Mesendoderm (in vitro differentiated cells): Measurements from ENCODE around the gene ALDH9A1.
"Not testable (repeated sequence)": the region's sequence is repeated elsewhere in the genome, so short reads cannot be mapped to it uniquely, and the experiment has no call there.

Experiments
- DNase-seq: peaks from one replicate; pipeline ENCODE4 v3.0.0; 2013
- H2AK5ac ChIP-seq: 2 replicates; pipeline ENCODE4 v1.6.1; 2013; ENCODE audit warnings: low read length, inconsistent platforms
- H2BK120ac ChIP-seq: 2 replicates; pipeline ENCODE4 v1.6.1; 2013; ENCODE audit warnings: low read depth, mild to moderate bottlenecking, low read length, moderate library complexity, mixed read lengths
- H2BK15ac ChIP-seq: replicated peaks from 2 replicates; pipeline ENCODE4 v1.6.1; 2013; ENCODE audit warnings: low read depth, mild to moderate bottlenecking, moderate library complexity
- H2BK5ac ChIP-seq: 2 replicates; pipeline ENCODE4 v1.6.1; 2013; ENCODE audit warnings: low read length, inconsistent platforms
- H3K18ac ChIP-seq: 2 replicates; pipeline ENCODE4 v1.6.1; 2013; ENCODE audit warnings: mild to moderate bottlenecking, low read length, mixed read lengths
- H3K23ac ChIP-seq: one replicate; pipeline ENCODE4 v1.6.1; 2013; ENCODE audit warnings: low read length
- H3K27ac ChIP-seq: 2 replicates; pipeline ENCODE4 v1.5.1; 2013; ENCODE audit warnings: low read depth, mild to moderate bottlenecking, inconsistent platforms, low read length, moderate library complexity
- H3K27me3 ChIP-seq: 2 replicates; pipeline ENCODE4 v1.6.1; 2013; ENCODE audit warnings: low read length, control low read depth, mild to moderate bottlenecking, inconsistent platforms; ENCODE audit not compliant: insufficient read depth, poor library complexity
- H3K36me3 ChIP-seq: 2 replicates; pipeline ENCODE4 v1.6.1; 2013; ENCODE audit warnings: low read length, inconsistent platforms; ENCODE audit not compliant: control insufficient read depth, insufficient read depth
- H3K4ac ChIP-seq: one replicate; pipeline ENCODE4 v1.6.1; 2013; ENCODE audit warnings: low read depth, mild to moderate bottlenecking, low read length, moderate library complexity
- H3K4me1 ChIP-seq: 2 replicates; pipeline ENCODE4 v1.6.1; 2013; ENCODE audit warnings: low read depth, low read length, inconsistent platforms; ENCODE audit not compliant: control insufficient read depth
- H3K4me2 ChIP-seq: 2 replicates; pipeline ENCODE4 v1.6.1; 2013; ENCODE audit warnings: low read length
- H3K4me3 ChIP-seq: 2 replicates; pipeline ENCODE4 v1.5.1; 2013; ENCODE audit warnings: mild to moderate bottlenecking, low read length
- H3K56ac ChIP-seq: one replicate; pipeline ENCODE4 v1.6.1; 2013; ENCODE audit warnings: low read length
- H3K79me1 ChIP-seq: 2 replicates; pipeline ENCODE4 v1.6.1; 2013; ENCODE audit warnings: low read length, inconsistent platforms
- H3K79me2 ChIP-seq: 2 replicates; pipeline ENCODE4 v1.6.1; 2013; ENCODE audit warnings: mild to moderate bottlenecking, low read length; ENCODE audit not compliant: control insufficient read depth, insufficient read depth
- H3K9ac ChIP-seq: 2 replicates; pipeline ENCODE4 v1.6.1; 2013; ENCODE audit warnings: low read length, inconsistent platforms
- H4K5ac ChIP-seq: one replicate; pipeline ENCODE4 v1.6.1; 2013; ENCODE audit warnings: low read length
- H4K8ac ChIP-seq: one replicate; pipeline ENCODE4 v1.6.1; 2013; ENCODE audit warnings: low read depth, mild to moderate bottlenecking, control low read depth, low read length, moderate library complexity
- WGBS: extraction: QIAGEN DNeasy Blood & Tissue Kit; methylation state at CpG from one replicate; pipeline ENCODE4 v1.1.7; 2013; ENCODE audit warnings: low lambda C conversion rate, missing lambda C conversion rate; ENCODE audit not compliant: insufficient coverage; ENCODE audit errors: extremely low coverage; 5-methylcytosine and 5-hydroxymethylcytosine counted together

Gene ALDH9A1

DNA sequence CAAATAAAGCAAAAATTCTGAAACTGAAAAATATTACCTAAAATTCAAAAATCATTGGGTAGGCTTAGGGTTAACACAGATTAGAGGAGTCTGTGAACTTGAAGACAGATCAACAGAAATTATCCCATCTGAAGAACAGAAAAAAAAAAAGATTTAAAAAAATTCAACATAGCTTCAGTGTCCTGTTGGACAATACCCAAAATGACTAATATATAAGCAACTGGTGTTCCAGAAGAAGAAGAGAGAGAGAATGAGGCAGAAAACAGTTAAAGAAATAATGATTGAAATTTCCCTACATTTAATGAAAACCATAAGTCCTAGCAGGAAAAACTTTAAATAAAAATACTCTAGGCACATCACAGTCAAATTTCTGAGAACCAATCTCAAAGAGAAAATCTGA, 38.8 kb upstream of the ALDH9A1 start:
- no peaks in the 10 kb centered on the region for H3K79me1 ChIP-seq
- H3K4me2 ChIP-seq: no peak overlapping the region
- no peak overlapping the region for H3K4ac ChIP-seq
- no peak overlapping the region for H3K9ac ChIP-seq
- H3K56ac ChIP-seq: no peak overlapping the region
- no peak overlapping the region for H3K23ac ChIP-seq
- H2BK120ac ChIP-seq: no peak overlapping the region
- no peak overlapping the region for H3K18ac ChIP-seq
- H3K36me3 ChIP-seq: no peaks in the 10 kb centered on the region
- no peak overlapping the region for H2AK5ac ChIP-seq
- H3K4me1 ChIP-seq: no peaks in the 10 kb centered on the region
- H3K27ac ChIP-seq: no peak overlapping the region
- no peaks in the 10 kb centered on the region for H3K27me3 ChIP-seq
- no peak overlapping the region for H4K5ac ChIP-seq
- H4K8ac ChIP-seq: no peak overlapping the region
- no peak overlapping the region for H3K4me3 ChIP-seq
- no peak overlapping the region for H2BK5ac ChIP-seq
- H3K79me2 ChIP-seq: no peaks in the 10 kb centered on the region
- H2BK15ac ChIP-seq: no peak overlapping the region
- no peak for DNase-seq

DNA sequence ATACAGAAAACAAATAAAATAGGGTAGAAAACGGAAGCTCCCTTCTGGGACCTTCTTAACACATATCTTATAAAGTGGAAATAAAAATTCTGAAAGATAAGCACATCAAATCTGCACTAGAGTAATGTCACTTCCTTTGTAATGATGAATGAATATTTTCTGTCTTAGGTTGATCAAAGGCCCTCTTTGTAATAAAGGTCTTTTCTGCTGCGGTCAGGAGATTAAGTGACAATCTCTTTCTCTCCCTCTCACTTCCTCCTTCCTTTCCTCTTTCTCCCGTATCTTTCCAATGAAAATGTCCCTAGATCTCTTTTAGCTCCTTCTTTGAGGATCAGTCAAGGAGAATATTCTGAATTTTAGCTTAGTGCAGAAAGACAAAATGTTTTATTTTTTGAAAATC, 36.5 kb upstream of the ALDH9A1 start:
- no peak overlapping the region for H3K23ac ChIP-seq
- no peak overlapping the region for H3K4me2 ChIP-seq
- H4K8ac ChIP-seq: no peak overlapping the region
- no peak overlapping the region for H3K27ac ChIP-seq
- no peak overlapping the region for H3K9ac ChIP-seq
- no peaks in the 10 kb centered on the region for H3K36me3 ChIP-seq
- DNase-seq: no peak
- no peak overlapping the region for H2BK5ac ChIP-seq
- no peak overlapping the region for H3K4ac ChIP-seq
- H3K27me3 ChIP-seq: no peaks in the 10 kb centered on the region
- no peak overlapping the region for H2BK15ac ChIP-seq
- no peak overlapping the region for H4K5ac ChIP-seq
- H2BK120ac ChIP-seq: no peak overlapping the region
- H3K4me1 ChIP-seq: no peaks in the 10 kb centered on the region
- no peak overlapping the region for H3K18ac ChIP-seq
- H2AK5ac ChIP-seq: no peak overlapping the region
- WGBS: no CpG with 5 or more reads among the region's 3 CpGs
- H3K79me2 ChIP-seq: no peaks in the 10 kb centered on the region
- no peaks in the 10 kb centered on the region for H3K79me1 ChIP-seq
- no peak overlapping the region for H3K4me3 ChIP-seq
- H3K56ac ChIP-seq: no peak overlapping the region

DNA sequence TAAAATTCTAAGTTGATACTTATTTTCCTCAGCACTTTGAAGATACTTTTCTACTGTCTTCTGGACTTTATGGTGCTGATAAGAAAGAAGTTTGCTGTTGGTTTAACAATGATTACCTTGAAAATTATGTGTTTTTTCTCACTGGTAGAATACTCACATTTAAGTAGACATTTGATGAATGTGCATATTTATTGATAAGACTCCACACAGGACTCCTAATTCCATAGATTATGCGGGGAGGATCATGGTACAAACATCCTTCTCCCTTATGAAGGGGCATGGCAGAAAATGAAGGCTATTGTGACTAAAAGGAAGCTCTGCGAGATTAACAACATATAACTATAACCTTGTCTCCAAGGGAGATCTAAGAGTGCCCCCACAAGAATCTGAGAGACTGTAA, 28.5 kb upstream of the ALDH9A1 start:
- Histone ChIP-seq H3K79me2 (no peaks in the 10 kb centered on the region), H3K36me3 (no peaks in the 10 kb centered on the region), H2BK5ac (no peak overlapping the region), H3K27ac (no peak overlapping the region), H3K18ac (no peak overlapping the region), H3K4me3 (no peak overlapping the region), H3K23ac (no peak overlapping the region), H2AK5ac (no peak overlapping the region), H4K5ac (no peak overlapping the region), H3K56ac (no peak overlapping the region), H3K27me3 (no peaks in the 10 kb centered on the region), H2BK15ac (no peak overlapping the region), H2BK120ac (no peak overlapping the region), H3K79me1 (no peaks in the 10 kb centered on the region), H3K9ac (no peak overlapping the region), H3K4me1 (no peaks in the 10 kb centered on the region), H3K4me2 (no peak overlapping the region), H4K8ac (no peak overlapping the region), H3K4ac (no peak overlapping the region)
- no peak for DNase-seq
- WGBS: no CpG with 5 or more reads among the region's 2 CpGs

DNA sequence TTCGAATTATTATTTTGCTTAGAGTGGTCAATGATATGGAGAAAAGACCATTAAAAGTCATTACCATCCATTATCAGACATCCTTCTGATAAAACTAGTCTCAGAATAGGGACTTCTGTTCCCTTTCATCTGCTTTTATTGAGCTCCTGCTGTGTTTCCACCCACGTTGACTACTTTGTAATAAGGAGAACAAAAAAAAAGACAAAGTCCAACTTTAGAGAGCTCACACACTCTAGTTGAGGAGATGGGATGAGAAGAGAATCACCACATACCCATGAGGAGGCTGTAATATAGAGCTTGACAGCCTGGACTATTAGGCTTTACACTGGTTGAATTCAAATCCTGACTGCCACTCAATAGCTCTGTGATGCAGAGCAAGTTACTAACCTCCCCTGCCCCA, 27.8 kb upstream of the ALDH9A1 start:
- no CpG with 5 or more reads among the region's 2 CpGs for WGBS

DNA sequence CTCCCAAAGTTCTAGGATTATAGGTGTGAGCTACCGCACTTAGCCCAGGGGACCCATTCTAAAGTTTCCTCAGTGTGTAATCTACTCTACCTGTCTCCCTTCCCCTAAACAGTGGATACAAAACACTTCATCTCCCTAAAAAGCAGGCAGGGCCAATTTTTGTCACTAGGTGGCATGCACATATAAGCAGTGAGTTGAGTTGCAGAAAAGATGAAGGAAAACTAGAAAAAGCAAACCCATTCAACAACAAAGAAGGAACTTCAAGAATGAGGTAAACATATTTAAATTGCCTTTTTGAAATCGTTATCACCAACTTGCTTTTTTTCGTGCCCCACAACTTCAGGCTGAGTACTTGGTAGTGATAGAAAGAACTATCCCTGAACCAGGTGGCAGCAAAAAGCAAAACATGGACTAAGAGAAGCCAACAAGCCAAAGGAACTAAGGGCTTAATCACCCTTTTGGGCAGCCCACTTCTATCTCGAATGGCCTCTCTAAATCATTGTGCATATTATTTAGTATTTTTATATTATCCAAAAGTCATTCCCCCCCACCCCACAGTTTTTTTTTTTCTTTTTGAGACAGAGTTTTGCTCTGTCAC, 19.7 kb upstream of the ALDH9A1 start:
- no peak overlapping the region for H2BK120ac ChIP-seq
- no peak overlapping the region for H3K56ac ChIP-seq
- no peak overlapping the region for H3K9ac ChIP-seq
- H3K4me1 ChIP-seq: no peaks in the 10 kb centered on the region
- H3K18ac ChIP-seq: no peak overlapping the region
- no peaks in the 10 kb centered on the region for H3K79me1 ChIP-seq
- H2AK5ac ChIP-seq: no peak overlapping the region
- H3K79me2 ChIP-seq: no peaks in the 10 kb centered on the region
- no peaks in the 10 kb centered on the region for H3K36me3 ChIP-seq
- H3K4me2 ChIP-seq: no peak overlapping the region
- H4K5ac ChIP-seq: no peak overlapping the region
- no peak overlapping the region for H3K4ac ChIP-seq
- peak overlapping the region; percentile 64 for H2BK15ac ChIP-seq
- H3K27me3 ChIP-seq: no peaks in the 10 kb centered on the region
- no peak overlapping the region for H3K23ac ChIP-seq
- H3K4me3 ChIP-seq: no peak overlapping the region
- H3K27ac ChIP-seq: no peak overlapping the region
- no CpG with 5 or more reads among the region's 4 CpGs for WGBS
- H2BK5ac ChIP-seq: no peak overlapping the region
- DNase-seq: peak; percentile 86
- no peak overlapping the region for H4K8ac ChIP-seq

More for the DNA sequence above, 27.8 kb upstream of the ALDH9A1 start:
- Histone ChIP-seq H3K79me1 (no peaks in the 10 kb centered on the region), H4K5ac (no peak overlapping the region), H3K4me3 (no peak overlapping the region), H3K27me3 (no peaks in the 10 kb centered on the region), H3K4me1 (no peaks in the 10 kb centered on the region), H4K8ac (no peak overlapping the region), H3K9ac (no peak overlapping the region), H2BK120ac (no peak overlapping the region), H2BK5ac (no peak overlapping the region), H3K79me2 (no peaks in the 10 kb centered on the region), H3K27ac (no peak overlapping the region), H3K4me2 (no peak overlapping the region), H2AK5ac (no peak overlapping the region), H2BK15ac (no peak overlapping the region), H3K36me3 (no peaks in the 10 kb centered on the region), H3K23ac (no peak overlapping the region), H3K4ac (no peak overlapping the region), H3K18ac (no peak overlapping the region), H3K56ac (no peak overlapping the region)
- DNase-seq: no peak

DNA sequence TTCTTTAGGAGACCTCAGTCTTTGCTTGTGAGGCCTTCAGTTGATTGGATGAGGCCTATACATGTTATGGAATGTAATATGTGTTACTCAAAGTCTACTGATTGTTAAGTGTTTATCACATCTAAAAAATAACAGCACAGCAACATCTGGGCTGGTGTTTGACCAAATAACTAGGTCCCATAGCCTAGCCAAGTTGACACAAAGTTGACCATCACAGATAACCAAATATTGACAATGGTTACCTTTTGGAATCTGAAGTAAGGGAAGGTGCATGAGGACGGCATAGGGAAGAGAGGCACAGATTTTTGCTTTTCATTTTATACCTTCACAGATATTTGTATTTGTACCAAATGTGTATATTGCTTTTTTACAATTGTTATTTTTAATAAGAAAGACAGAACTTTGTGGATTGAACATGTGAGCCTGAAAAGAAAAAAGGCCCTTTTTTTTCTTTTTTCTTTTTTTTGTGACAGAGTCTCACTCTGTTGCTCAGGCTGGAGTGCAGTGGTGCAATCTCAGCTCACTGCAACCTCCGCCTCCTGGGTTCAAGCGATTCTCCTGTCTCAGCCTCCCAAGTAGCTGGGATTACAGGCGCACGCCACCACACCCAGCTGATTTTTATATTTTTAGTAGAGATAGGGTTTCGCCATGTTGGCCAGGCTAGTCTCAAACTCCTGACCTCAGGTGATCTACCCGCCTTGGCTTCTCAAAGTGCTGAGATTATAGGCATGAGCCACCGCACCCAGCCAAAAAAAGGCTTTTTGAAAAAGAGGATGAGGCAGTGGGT, 18.1 kb upstream of the ALDH9A1 start:
- H3K56ac ChIP-seq, H3K79me2 ChIP-seq, H3K4me2 ChIP-seq, H3K18ac ChIP-seq, H3K4me3 ChIP-seq, H4K8ac ChIP-seq, H3K36me3 ChIP-seq, H3K4ac ChIP-seq, H2BK120ac ChIP-seq, H3K9ac ChIP-seq, H4K5ac ChIP-seq, H3K27ac ChIP-seq, H3K79me1 ChIP-seq, H3K27me3 ChIP-seq, H3K23ac ChIP-seq, H3K4me1 ChIP-seq, H2AK5ac ChIP-seq, H2BK5ac ChIP-seq, H2BK15ac ChIP-seq, DNase-seq: not testable (repeated sequence)
- WGBS: no CpG with 5 or more reads among the region's 8 CpGs
